ENCODE results near the gene IDNK.

IDNK gene

DNA sequence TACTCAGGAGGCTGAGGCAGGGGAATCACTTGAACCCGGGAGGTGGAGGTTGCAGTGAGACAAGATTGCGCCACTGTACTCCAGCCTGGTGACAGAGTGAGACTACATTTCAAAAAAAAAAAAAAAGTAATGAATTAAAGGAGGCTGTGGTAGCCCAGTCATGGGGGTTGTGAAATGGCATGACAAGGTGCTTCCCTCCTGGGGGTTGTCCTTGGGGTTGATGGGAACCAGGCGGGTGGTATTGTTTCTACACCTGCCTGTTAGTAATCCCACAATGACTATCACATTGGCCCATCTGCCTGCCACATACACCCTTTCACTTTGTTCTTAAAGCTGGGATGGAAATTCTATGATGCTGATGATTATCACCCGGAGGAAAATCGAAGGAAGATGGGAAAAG is 5.6 kb downstream of the IDNK start:
- TF ChIP-seq RARB (CRISPR knock-in tag; IDR thresholded peaks at IDR 0.05) (no peak), PPARA (CRISPR knock-in tag; IDR thresholded peaks at IDR 0.05; ENCODE audit: borderline replicate concordance) (no peak), BACH2 (CRISPR knock-in tag; IDR thresholded peaks at IDR 0.05; ENCODE audit: borderline replicate concordance) (no peak), SNAI2 (CRISPR knock-in tag; IDR thresholded peaks at IDR 0.05) (no peak), ZFP3 (CRISPR knock-in tag; IDR thresholded peaks at IDR 0.05) (no peak)
- TF ChIP-seq, protein P1, sequence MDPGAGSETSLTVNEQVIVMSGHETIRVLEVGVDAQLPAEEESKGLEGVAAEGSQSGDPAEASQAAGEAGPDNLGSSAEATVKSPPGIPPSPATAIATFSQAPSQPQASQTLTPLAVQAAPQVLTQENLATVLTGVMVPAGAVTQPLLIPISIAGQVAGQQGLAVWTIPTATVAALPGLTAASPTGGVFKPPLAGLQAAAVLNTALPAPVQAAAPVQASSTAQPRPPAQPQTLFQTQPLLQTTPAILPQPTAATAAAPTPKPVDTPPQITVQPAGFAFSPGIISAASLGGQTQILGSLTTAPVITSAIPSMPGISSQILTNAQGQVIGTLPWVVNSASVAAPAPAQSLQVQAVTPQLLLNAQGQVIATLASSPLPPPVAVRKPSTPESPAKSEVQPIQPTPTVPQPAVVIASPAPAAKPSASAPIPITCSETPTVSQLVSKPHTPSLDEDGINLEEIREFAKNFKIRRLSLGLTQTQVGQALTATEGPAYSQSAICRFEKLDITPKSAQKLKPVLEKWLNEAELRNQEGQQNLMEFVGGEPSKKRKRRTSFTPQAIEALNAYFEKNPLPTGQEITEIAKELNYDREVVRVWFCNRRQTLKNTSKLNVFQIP (CRISPR knock-in tag; IDR thresholded peaks at IDR 0.05; ENCODE audit: borderline replicate concordance, low read depth), result no peak
- TF ChIP-seq, protein P2, sequence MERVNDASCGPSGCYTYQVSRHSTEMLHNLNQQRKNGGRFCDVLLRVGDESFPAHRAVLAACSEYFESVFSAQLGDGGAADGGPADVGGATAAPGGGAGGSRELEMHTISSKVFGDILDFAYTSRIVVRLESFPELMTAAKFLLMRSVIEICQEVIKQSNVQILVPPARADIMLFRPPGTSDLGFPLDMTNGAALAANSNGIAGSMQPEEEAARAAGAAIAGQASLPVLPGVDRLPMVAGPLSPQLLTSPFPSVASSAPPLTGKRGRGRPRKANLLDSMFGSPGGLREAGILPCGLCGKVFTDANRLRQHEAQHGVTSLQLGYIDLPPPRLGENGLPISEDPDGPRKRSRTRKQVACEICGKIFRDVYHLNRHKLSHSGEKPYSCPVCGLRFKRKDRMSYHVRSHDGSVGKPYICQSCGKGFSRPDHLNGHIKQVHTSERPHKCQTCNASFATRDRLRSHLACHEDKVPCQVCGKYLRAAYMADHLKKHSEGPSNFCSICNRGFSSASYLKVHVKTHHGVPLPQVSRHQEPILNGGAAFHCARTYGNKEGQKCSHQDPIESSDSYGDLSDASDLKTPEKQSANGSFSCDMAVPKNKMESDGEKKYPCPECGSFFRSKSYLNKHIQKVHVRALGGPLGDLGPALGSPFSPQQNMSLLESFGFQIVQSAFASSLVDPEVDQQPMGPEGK (CRISPR knock-in tag; IDR thresholded peaks at IDR 0.05; ENCODE audit: borderline replicate concordance), result no peak
- no peak for ATAC-seq

DNA sequence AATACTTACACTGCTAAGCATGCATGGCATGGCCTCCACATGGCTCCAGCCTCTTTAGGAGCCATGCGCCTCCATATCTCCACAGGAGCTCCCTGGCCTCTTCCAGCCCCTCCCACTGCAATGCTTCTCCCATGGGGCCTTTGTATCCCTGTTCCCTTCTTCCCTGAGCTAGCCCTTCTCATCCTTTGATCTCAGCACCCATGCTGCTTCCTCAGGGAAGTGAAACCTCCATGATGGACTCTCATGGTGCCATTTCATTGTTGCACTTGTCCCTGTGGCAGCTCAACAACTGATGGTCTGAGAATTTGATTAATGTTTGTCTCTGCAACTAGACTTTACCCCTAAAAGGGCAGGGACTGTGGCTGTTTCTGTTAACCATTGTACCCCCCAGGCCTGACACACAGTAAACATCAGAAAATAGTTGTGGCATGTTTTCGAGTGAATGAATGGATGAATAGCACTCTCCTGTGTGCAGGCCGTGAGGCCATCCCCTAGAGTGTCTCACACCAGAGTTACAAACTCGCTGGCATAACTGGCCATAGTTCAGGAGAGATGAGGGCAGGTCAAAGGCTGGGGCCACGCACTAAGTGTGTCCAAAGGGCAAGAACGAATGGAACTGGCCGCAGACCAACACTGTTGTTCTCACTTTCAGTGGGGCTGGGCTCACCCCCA is 6.6 kb downstream of the IDNK start:
- no peak for TF ChIP-seq ZNF565 (CRISPR knock-in tag; conservative IDR thresholded peaks at IDR 0.05; ENCODE audit: low read depth)
- no peak for TF ChIP-seq ZC3H10 (CRISPR knock-in tag; IDR thresholded peaks at IDR 0.05)
- TF ChIP-seq GLIS3 (CRISPR knock-in tag; IDR thresholded peaks at IDR 0.05), result no peak
- TF ChIP-seq OSR1 (CRISPR knock-in tag; IDR thresholded peaks at IDR 0.05), result no peak
- no peak for TF ChIP-seq ESRRG (CRISPR knock-in tag; IDR thresholded peaks at IDR 0.05)
- TF ChIP-seq, protein P1 (CRISPR knock-in tag; IDR thresholded peaks at IDR 0.05; ENCODE audit: borderline replicate concordance, low read depth), result no peak
- TF ChIP-seq, protein P2 (CRISPR knock-in tag; IDR thresholded peaks at IDR 0.05; ENCODE audit: borderline replicate concordance), result no peak
- TF ChIP-seq TOX (CRISPR knock-in tag; IDR thresholded peaks at IDR 0.05; ENCODE audit: borderline replicate concordance), result no peak
- no peak for TF ChIP-seq RARB (CRISPR knock-in tag; IDR thresholded peaks at IDR 0.05)
- TF ChIP-seq, protein P3, sequence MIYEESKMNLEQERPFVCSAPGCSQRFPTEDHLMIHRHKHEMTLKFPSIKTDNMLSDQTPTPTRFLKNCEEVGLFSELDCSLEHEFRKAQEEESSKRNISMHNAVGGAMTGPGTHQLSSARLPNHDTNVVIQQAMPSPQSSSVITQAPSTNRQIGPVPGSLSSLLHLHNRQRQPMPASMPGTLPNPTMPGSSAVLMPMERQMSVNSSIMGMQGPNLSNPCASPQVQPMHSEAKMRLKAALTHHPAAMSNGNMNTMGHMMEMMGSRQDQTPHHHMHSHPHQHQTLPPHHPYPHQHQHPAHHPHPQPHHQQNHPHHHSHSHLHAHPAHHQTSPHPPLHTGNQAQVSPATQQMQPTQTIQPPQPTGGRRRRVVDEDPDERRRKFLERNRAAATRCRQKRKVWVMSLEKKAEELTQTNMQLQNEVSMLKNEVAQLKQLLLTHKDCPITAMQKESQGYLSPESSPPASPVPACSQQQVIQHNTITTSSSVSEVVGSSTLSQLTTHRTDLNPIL (CRISPR knock-in tag; IDR thresholded peaks at IDR 0.05; ENCODE audit: low read depth), result no peak
- TF ChIP-seq PPARA (CRISPR knock-in tag; IDR thresholded peaks at IDR 0.05; ENCODE audit: borderline replicate concordance), result no peak
- TF ChIP-seq ISL1 (CRISPR knock-in tag; IDR thresholded peaks at IDR 0.05), result no peak
- TF ChIP-seq SNAI2 (CRISPR knock-in tag; IDR thresholded peaks at IDR 0.05), result no peak
- no peak for TF ChIP-seq ZFP3 (CRISPR knock-in tag; IDR thresholded peaks at IDR 0.05)
- TF ChIP-seq TCF4 (CRISPR knock-in tag; IDR thresholded peaks at IDR 0.05; ENCODE audit: borderline replicate concordance), result no peak
- ATAC-seq, result no peak

DNA sequence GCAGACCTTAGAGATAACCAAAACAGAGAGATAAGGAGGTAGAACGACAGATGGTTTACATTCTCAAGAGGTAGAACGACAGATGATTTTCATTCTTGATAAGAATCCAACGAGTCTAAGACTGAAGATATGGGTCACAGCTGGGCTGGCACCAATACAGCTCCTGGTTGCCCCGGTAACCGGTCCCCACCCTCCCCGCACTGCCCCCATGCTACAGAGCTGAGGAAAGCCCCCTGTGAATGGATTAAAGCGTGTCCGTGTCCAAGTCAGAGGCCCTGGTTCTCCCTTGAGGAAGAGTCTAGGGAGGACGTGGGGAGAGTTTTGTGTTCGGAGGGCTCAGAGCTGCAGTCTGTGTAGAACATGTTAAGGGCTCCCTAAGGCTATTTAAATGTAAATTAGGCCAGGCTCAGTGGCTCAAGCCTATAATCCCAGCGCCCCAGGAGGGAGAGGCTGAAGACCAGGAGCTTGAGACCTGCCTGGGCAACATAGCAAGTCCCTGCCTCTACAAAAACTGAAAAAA is 8.1 kb downstream of the IDNK start:
- no peak for TF ChIP-seq GLIS3 (CRISPR knock-in tag; IDR thresholded peaks at IDR 0.05)
- ATAC-seq, result no peak

DNA sequence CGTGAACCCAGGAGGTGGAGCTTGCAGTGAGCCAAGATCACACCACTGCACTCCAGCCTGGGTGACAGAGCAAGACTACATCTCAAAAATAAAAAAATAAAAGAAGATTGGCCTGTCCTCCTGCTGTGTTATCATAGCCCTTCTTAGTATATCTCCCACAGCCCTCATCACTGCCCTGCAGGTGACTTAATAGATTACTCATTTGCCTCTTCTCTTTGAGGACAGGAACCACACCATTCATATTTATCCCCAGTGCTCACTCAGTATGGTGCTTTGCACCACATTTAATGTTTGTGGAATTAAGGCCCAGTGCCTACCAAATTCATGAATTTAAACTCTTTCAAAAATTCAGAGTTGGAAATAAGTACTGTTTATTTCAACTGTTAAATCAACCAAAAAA is 10.3 kb downstream of the IDNK start:
- ATAC-seq, result no peak
- TF ChIP-seq, protein P2 (CRISPR knock-in tag; IDR thresholded peaks at IDR 0.05; ENCODE audit: borderline replicate concordance), result no peak
- TF ChIP-seq, protein P4, sequence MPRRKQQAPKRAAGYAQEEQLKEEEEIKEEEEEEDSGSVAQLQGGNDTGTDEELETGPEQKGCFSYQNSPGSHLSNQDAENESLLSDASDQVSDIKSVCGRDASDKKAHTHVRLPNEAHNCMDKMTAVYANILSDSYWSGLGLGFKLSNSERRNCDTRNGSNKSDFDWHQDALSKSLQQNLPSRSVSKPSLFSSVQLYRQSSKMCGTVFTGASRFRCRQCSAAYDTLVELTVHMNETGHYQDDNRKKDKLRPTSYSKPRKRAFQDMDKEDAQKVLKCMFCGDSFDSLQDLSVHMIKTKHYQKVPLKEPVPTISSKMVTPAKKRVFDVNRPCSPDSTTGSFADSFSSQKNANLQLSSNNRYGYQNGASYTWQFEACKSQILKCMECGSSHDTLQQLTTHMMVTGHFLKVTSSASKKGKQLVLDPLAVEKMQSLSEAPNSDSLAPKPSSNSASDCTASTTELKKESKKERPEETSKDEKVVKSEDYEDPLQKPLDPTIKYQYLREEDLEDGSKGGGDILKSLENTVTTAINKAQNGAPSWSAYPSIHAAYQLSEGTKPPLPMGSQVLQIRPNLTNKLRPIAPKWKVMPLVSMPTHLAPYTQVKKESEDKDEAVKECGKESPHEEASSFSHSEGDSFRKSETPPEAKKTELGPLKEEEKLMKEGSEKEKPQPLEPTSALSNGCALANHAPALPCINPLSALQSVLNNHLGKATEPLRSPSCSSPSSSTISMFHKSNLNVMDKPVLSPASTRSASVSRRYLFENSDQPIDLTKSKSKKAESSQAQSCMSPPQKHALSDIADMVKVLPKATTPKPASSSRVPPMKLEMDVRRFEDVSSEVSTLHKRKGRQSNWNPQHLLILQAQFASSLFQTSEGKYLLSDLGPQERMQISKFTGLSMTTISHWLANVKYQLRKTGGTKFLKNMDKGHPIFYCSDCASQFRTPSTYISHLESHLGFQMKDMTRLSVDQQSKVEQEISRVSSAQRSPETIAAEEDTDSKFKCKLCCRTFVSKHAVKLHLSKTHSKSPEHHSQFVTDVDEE (CRISPR knock-in tag; IDR thresholded peaks at IDR 0.05), result no peak
- TF ChIP-seq ZNF8 (CRISPR knock-in tag; IDR thresholded peaks at IDR 0.05) (no peak), SNAI2 (CRISPR knock-in tag; IDR thresholded peaks at IDR 0.05) (no peak), ZNF70 (CRISPR knock-in tag; IDR thresholded peaks at IDR 0.05) (no peak)
- TF ChIP-seq, protein P1 (CRISPR knock-in tag; IDR thresholded peaks at IDR 0.05; ENCODE audit: borderline replicate concordance, low read depth), result no peak
